ENCODE measurements around the gene URM1.
"Not testable (repeated sequence)": the region's sequence is repeated elsewhere in the genome, so short reads cannot be mapped to it uniquely, and the experiment has no call there.

Gene URM1

DNA sequence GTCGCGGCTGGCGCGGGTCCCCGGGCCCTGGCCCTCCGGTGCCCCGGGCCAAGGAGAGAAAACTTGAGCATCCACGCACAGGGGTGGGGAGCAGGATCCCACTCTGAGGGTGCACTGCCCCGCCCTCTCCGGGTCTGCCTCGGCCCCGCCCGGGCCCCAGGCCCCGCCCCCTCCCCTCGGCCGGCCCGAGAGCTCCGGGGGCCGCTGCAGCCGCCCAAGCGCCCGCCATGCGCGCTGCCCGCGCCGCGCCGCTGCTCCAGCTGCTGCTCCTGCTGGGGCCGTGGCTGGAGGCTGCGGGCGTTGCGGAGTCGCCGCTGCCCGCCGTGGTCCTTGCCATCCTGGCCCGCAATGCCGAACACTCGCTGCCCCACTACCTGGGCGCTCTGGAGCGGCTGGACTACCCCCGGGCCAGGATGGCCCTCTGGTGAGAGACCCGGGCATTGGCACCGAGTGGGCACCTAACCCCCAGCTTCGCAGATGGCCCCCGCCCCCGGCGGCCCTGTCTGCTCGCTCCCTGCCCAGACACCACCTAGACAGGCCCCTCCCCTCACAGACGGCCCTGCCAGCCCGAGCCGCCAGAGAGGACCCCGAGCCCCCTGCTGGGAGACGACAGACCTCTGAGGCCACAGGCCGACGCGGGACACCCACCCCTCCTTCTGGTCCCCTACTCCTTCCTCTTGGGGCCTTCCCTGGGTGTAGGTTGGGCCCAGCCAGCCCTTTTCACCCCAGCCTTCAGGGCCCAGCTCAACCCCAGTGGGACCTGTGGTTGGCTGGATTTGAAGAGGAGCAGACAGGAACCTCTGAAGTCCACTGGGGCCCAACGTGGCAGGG lies 49.7 kb downstream of the URM1 start, which contains the start of gene CERCAM:
TSS of gene CERCAM (plus strand) at position 207 of the 831 bp plus-strand sequence. CDS start at position 228, 21 bp downstream.
- Mint-ChIP-seq H3K4me3 (peak within 1 kb of the TSS; percentile 77), H3K27me3 (peaks cover 22% of the 10 kb centered on the region), H3K9me3 (no peaks in the 10 kb centered on the region), H3K27ac (no peak within 1 kb of the TSS), H3K4me1 (ENCODE audit: low read depth) (peaks cover 14% of the 10 kb centered on the region), H3K36me3 (ENCODE audit: low read depth) (no peaks in the 10 kb centered on the region)

DNA sequence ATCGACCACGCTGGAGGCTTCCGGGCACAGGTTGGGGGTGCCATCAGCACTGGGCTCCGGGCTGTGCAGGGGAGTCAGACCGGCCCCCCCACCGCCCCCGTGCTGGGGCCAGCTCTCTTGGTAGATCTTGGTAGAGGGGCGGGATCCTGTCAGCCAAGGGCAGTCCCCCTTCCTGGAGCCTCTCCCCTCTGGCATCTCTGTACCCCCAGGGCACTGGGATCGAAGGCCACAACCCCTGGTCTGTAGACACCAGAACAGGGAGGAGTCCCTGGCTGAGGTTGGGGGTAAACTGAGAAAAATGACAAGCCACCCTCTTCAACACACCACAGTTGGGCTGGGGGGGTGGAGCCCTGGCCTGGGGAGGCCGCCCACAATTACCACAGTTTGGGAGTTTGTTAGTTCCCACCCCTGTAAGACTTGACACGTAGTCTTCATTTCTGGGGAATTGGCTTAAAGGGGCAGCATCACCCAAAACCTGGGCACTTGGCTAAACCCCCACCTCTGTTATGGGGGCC lies 50.4 kb downstream of the URM1 start:
- peaks cover 14% of the 10 kb centered on the region for H3K4me1 Mint-ChIP-seq (ENCODE audit: low read depth)
- H3K9me3 Mint-ChIP-seq = no peaks in the 10 kb centered on the region
- peaks cover 15% of the 10 kb centered on the region for H3K27me3 Mint-ChIP-seq
- H3K4me3 Mint-ChIP-seq = peak overlapping the region; percentile 56
- H3K36me3 Mint-ChIP-seq (ENCODE audit: low read depth) = no peaks in the 10 kb centered on the region
- no peak overlapping the region for H3K27ac Mint-ChIP-seq

- Mint-ChIP-seq H3K4me1 (ENCODE audit: low read depth) (peaks cover 14% of the 10 kb centered on the region), H3K27me3 (peaks cover 13% of the 10 kb centered on the region)
- H3K4me3 Mint-ChIP-seq; H3K36me3 Mint-ChIP-seq (ENCODE audit: low read depth); H3K9me3 Mint-ChIP-seq; H3K27ac Mint-ChIP-seq: not testable (repeated sequence)
Observed at GRCh38 chr9:128422022-128422782, 51.0 kb downstream of the URM1 start.

- H3K9me3 Mint-ChIP-seq = no peaks in the 10 kb centered on the region
- no peaks in the 10 kb centered on the region for H3K36me3 Mint-ChIP-seq (ENCODE audit: low read depth)
- H3K27ac Mint-ChIP-seq = no peak overlapping the region
- H3K4me3 Mint-ChIP-seq = no peak overlapping the region
- H3K27me3 Mint-ChIP-seq = peaks cover 13% of the 10 kb centered on the region
- H3K4me1 Mint-ChIP-seq (ENCODE audit: low read depth) = peaks cover 14% of the 10 kb centered on the region
Observed at GRCh38 chr9:128422783-128423150, 51.6 kb downstream of the URM1 start.

DNA sequence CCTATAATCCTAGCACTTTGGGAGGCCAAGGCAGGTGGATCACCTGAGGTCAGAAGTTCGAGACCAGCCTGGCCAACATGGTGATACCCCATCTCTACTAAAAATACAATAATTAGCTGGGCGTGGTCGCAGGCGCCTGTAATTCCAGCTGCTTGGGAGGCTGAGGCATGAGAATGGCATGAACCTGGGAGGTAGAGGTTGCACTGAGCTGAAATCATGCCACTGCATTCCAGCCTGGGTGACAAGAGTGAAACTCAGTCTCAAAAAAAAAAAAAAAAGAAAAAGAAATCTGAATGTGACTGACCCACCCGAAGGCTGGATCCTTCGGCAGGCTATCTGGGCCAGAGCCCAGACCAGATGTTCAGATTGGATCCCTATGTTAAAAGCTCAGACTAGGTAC lies 52.2 kb downstream of the URM1 start:
- H3K36me3 Mint-ChIP-seq (ENCODE audit: low read depth); H3K9me3 Mint-ChIP-seq; H3K4me3 Mint-ChIP-seq; H3K27ac Mint-ChIP-seq: not testable (repeated sequence)
- Mint-ChIP-seq H3K4me1 (ENCODE audit: low read depth) (peaks cover 14% of the 10 kb centered on the region), H3K27me3 (peaks cover 13% of the 10 kb centered on the region)

GRCh38 chr9:128424268-128424780 lies 53.1 kb downstream of the URM1 start:
- Mint-ChIP-seq H3K36me3 (ENCODE audit: low read depth) (no peaks in the 10 kb centered on the region), H3K27ac (no peak overlapping the region), H3K27me3 (peaks cover 6% of the 10 kb centered on the region), H3K4me1 (ENCODE audit: low read depth) (peaks cover 13% of the 10 kb centered on the region), H3K4me3 (no peak overlapping the region), H3K9me3 (no peaks in the 10 kb centered on the region)

DNA sequence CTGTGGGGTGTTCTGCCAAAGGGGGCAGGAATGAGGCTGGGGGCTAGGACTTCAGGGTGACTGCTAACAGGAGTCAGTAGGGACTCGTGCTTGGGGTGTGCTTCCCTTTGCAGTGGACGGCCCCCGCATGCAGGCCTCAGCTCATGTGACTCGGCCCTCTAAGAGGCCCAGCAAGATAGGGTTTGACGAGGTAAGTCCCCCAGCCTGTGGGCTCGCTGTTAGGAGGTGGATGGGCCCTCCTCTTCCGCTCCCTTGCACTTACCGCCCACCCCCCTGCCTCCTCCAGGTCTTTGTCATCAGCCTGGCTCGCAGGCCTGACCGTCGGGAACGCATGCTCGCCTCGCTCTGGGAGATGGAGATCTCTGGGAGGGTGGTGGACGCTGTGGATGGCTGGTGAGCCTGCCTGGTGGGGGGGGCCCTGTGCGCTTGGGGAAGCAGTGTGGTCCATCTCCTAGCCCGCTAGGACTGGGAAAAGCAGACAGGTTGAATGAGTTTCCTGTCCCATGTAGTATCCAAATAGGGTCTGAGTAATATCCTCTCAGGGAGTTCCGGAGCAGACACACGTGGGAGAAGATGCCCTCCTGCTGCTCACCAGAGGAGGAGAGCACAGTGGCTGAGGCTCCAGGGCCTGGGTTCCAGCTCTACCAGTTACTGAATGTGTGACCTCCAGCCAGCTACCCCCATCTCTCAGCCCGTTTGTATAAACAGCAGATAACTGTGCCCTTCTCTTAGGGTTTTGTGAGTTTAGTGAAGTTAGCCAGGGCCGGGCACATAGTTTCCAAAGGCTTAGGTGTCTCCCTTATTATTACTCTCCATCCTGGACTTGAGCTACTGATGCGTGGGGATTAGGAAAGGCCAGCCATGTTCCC lies 57.7 kb downstream of the URM1 start:
- Mint-ChIP-seq H3K36me3 (ENCODE audit: low read depth) (no peaks in the 10 kb centered on the region), H3K9me3 (no peaks in the 10 kb centered on the region), H3K4me3 (no peak overlapping the region), H3K27me3 (no peaks in the 10 kb centered on the region), H3K4me1 (ENCODE audit: low read depth) (no peaks in the 10 kb centered on the region), H3K27ac (no peak overlapping the region)

DNA sequence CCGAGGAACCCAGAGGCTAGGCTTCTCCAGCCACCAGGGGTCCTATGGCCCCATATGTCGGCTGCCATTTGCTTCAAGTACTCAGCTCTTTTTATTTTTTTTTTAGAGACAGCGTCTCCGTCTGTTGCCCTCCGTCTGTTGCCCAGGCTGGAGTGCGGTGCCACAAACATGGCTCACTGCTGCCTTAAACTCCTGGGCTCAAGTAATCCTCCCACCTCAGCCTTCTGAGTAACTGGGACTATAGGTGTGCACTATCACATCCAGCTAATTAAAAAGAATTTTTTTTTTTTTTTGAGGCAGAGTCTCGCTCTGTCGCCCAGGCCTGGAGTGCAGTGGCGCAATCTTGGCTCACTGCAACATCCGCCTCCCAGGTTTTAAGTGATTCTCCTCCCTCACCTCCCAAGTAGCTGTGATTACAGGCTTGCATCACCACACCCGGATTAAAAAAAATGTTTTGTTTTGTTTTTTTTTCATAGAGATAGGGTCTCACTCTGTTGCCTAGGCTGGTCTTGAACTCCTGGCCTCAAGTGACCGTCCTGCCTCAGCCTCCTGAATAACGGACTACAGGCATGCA lies 58.4 kb downstream of the URM1 start:
- Mint-ChIP-seq H3K27ac (no peak overlapping the region), H3K4me3 (no peak overlapping the region), H3K4me1 (ENCODE audit: low read depth) (no peaks in the 10 kb centered on the region), H3K9me3 (no peaks in the 10 kb centered on the region), H3K36me3 (ENCODE audit: low read depth) (no peaks in the 10 kb centered on the region), H3K27me3 (no peaks in the 10 kb centered on the region)

- Mint-ChIP-seq H3K4me1 (ENCODE audit: low read depth) (no peaks in the 10 kb centered on the region), H3K27ac (no peak overlapping the region), H3K9me3 (no peaks in the 10 kb centered on the region), H3K27me3 (no peaks in the 10 kb centered on the region), H3K4me3 (no peak overlapping the region), H3K36me3 (ENCODE audit: low read depth) (no peaks in the 10 kb centered on the region)
Observed at GRCh38 chr9:128431207-128431606, 60.0 kb downstream of the URM1 start.

GRCh38 chr9:128434340-128434739 lies 63.2 kb downstream of the URM1 start:
- H3K4me3 Mint-ChIP-seq = no peak overlapping the region
- no peaks in the 10 kb centered on the region for H3K4me1 Mint-ChIP-seq (ENCODE audit: low read depth)
- H3K9me3 Mint-ChIP-seq = no peaks in the 10 kb centered on the region
- H3K27ac Mint-ChIP-seq = no peak overlapping the region
- no peaks in the 10 kb centered on the region for H3K27me3 Mint-ChIP-seq
- H3K36me3 Mint-ChIP-seq (ENCODE audit: low read depth) = no peaks in the 10 kb centered on the region

DNA sequence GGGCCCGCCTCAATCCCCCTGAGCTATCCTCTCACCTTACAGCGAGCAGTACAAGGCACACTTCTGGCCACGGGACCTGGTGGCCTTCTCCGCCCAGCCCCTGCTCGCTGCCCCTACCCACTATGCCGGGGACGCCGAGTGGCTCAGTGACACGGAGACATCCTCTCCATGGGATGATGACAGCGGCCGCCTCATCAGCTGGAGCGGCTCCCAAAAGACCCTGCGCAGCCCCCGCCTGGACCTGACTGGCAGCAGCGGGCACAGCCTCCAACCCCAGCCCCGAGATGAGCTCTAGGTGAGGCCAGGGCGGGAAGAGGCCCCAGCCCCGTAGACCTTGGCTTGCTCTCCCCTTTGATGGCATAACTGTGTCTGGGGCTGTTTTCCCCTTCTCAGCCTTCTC lies 64.4 kb downstream of the URM1 start:
- Mint-ChIP-seq H3K27ac (no peak overlapping the region), H3K36me3 (ENCODE audit: low read depth) (no peaks in the 10 kb centered on the region), H3K27me3 (no peaks in the 10 kb centered on the region), H3K4me1 (ENCODE audit: low read depth) (no peaks in the 10 kb centered on the region), H3K9me3 (no peaks in the 10 kb centered on the region), H3K4me3 (no peak overlapping the region)

DNA sequence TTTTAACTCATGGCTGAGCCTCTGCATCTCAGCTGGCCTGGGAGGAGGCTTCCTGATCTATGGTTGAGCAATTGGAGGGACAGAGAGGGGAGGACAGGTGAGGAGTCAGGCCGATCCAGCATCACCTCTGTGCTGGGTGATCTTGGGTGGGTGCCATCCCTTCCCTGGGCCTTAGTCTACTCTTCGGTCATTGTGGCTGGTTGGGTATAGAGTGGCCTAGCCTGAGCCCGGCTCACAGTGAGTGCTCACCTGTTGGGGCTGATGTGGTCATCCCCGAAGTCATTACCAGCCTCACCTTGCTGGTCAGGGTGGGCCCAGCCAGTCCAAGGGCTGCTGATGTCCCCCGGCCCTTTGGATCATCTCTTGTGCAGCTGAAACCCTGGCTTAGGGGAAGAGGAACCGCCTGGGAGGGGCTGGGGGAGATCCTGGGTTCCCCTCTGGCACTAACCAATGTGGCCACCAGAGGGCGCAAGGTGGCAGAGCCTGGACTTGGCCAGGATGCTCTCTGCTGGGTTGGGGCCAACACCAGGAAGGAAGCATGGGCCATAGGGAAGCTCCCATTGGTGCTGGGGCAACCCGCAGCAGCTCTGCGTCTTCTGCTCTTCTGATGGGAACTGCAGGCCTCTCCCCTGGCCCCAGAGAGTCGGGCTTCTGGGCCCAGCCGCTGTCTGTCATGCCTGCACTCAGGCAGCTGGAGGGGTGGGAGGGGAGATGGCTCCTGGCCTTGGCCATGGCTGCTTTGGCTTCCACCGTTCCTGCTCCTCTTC lies 67.4 kb downstream of the URM1 start:
- no peaks in the 10 kb centered on the region for H3K36me3 Mint-ChIP-seq (ENCODE audit: low read depth)
- no peaks in the 10 kb centered on the region for H3K4me1 Mint-ChIP-seq (ENCODE audit: low read depth)
- no peaks in the 10 kb centered on the region for H3K27me3 Mint-ChIP-seq
- H3K27ac Mint-ChIP-seq = no peak overlapping the region
- H3K4me3 Mint-ChIP-seq = no peak overlapping the region
- no peaks in the 10 kb centered on the region for H3K9me3 Mint-ChIP-seq

DNA sequence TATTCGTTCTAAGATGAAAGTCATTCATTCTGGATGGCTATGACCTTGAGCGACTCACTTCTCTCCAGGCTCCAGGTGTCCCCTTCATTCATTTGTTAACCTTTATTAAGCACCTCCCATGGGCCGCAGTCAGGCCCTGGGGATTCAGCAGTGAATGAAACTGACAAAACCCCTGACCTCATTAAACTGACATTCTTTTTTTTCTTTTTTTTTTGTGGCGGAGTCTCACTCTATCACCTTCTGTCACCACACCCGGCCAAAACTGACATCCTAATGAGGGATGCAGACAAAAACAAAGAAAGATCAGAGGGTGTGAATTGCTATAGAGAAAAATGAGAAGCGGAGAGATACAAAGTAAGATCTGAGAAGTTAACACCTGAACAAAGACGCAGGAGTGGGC lies 68.1 kb downstream of the URM1 start:
- no peaks in the 10 kb centered on the region for H3K9me3 Mint-ChIP-seq
- H3K4me3 Mint-ChIP-seq = no peak overlapping the region
- H3K36me3 Mint-ChIP-seq (ENCODE audit: low read depth) = no peaks in the 10 kb centered on the region
- H3K4me1 Mint-ChIP-seq (ENCODE audit: low read depth) = no peaks in the 10 kb centered on the region
- no peak overlapping the region for H3K27ac Mint-ChIP-seq
- H3K27me3 Mint-ChIP-seq = no peaks in the 10 kb centered on the region
